Thoracic aorta endothelial cell (primary cell): ENCODE measurements around the gene CELSR1. TPM values are rescaled to one million over a fixed set of nuclear protein-coding genes. Genes with fewer than 3 reads are reported as not detected.

Experiments used
- total RNA-seq: library from RNA; depleted of rRNA; stranded (reverse); fragments of >200 nt; gene quantifications from 2 replicates; pipeline ENCODE4 v1.2.3, GENCODE V29; 2012

CELSR1 gene
- total RNA-seq: 1.3 and 1.9 TPM in 2 replicates

GRCh38 chr22:46537225-46537945 is at the start of gene CELSR1:
Gene CELSR1 (minus strand): TSS chr22:46537620. CDS start chr22:46537170, 450 bp downstream.

GRCh38 chr22:46335201-46336118 is 202.0 kb downstream of the CELSR1 start, which contains the start of gene TRMU:
Gene TRMU (plus strand): TSS chr22:46335714. CDS start chr22:46335765, 51 bp downstream.

Other genes starting within 250 kb of the CELSR1 start
- 27.0 and 45.3 TPM in 2 replicates for gene GTSE1, start 240.8 kb downstream of the CELSR1 start, total RNA-seq
- 38.7 and 43.5 TPM in 2 replicates for gene TRMU, start 201.9 kb downstream of the CELSR1 start, total RNA-seq
- 6.9 and 7.2 TPM in 2 replicates for gene GRAMD4, start 82.8 kb upstream of the CELSR1 start, total RNA-seq
- 75.8 and 97.7 TPM in 2 replicates for gene CERK, start 200.6 kb upstream of the CELSR1 start, total RNA-seq
- 19.0 and 21.8 TPM in 2 replicates for gene TBC1D22A, start 225.0 kb upstream of the CELSR1 start, total RNA-seq